Measurements from ENCODE around the gene PTPN1. TPM values are rescaled to one million over a fixed set of nuclear protein-coding genes. Genes with fewer than 3 reads are reported as not detected.

The PTPN1 gene
- total and polyA plus RNA-seq, 10 of the 15 experiments (the other 5 are each of a cell fraction or from before 2014, with no cell fraction given): 15.9 to 74.7 (median 43.9) TPM

DNA sequence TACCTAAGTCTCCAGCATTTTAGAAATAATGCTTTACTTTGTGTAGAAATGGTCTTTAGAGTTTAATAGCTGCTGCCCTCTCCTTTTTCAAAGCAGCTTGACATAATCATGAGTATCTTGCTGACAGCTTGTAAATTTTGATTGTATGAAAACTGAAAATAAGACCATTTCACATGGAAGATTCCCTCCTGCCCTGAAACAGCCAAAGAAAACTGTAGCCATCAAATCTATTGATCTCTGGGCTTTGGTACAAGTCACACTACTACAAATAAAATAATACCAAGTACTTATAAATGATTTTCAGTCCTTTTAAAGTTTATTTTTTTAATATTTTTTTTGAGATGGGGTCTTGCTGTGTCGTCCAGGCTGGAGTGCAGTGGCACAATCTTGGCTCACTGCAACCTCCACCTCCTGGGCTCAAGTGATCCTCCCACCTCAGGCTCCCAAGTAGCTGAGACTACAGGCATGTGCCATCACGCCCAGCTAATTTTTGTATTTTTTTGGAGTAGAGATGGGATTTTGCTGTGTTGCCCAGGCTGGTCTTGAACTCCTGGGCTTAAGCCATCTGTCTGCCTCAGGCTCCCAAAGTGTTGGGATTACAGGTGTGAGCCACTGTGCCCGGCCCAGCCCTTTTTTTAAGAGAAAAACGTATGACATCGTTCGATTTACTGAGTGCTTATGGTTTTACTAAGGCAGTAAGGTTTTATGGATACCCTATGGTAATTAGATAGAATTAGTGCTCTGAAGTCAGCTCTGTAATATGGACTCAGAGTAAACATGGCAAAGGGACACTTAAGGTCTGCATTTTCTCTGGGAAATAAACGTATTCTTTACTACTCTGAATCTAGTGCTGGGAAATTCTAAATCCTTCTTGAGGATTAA, 7.0 kb downstream of the PTPN1 start (continued):
- TF ChIP-seq IRF4 (IDR thresholded peaks at IDR 0.05; ENCODE audit: low read depth, low read length) (no peak), MTA2 (IDR thresholded peaks at IDR 0.05; ENCODE audit: low read depth) (no peak), LARP7 (IDR thresholded peaks at IDR 0.05) (no peak), MXI1 (IDR thresholded peaks at IDR 0.05; ENCODE audit: low read depth, low read length) (no peak), PAX5 (IDR thresholded peaks at IDR 0.05; ENCODE audit: borderline replicate concordance, low read depth, low read length) (no peak), HCFC1 (IDR thresholded peaks at IDR 0.05; ENCODE audit: low read length) (no peak), SPI1 (IDR thresholded peaks at IDR 0.05; ENCODE audit: borderline replicate concordance, insufficient read depth, low read depth, low read length) (no peak), ZNF24 (IDR thresholded peaks at IDR 0.05) (0 out of 2 replicates have a peak, but pooled peaks have one; percentile 15), CEBPB (IDR thresholded peaks at IDR 0.05; ENCODE audit: borderline replicate concordance in 1 of 2, low read depth in 2 of 2, low read length in 2 of 2) (no peak)

DNA sequence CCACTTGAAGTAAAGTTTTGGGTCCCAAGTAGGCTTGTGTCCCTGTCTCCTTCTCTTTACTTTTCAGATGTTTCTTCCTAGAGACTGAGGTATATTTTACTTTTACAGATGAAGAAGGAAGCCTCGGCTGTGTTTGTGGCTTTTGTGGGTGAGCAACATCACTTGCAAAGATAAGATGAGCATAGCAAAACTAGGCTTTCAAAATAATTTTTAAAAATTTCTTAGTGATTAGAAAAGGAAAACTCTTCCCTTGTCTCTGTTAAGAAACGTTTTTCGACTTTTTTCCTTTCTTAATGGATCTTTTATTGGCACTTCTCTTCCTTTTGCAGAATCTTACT, 7.6 kb downstream of the PTPN1 start:
- ChIA-PET SMC1A (ENCODE audit: uncharacterized antibody, unreplicated experiment) (interaction anchor here (73.1 to 95.1 kb wide), 2 partner anchors 9 to 28 kb away, joined by 2799 read pairs; partner anchors contain the start of gene PTPN1), POLR2A (interaction anchor here (0.7 to 3.6 kb wide), 7 partner anchors 8 to 60 kb away, joined by 3 to 16 read pairs (median 5); no protein-coding TSS in a partner anchor), RAD21 (ENCODE audit: unreplicated experiment) (interaction anchor here (0.6 to 12.9 kb wide), 9 partner anchors 9 to 52 kb away, joined by 3 to 167 read pairs (median 6); no protein-coding TSS in a partner anchor), CTCF (interaction anchor here (0.8 to 10.7 kb wide), 11 partner anchors 9 to 55 kb away, joined by 3 to 116 read pairs (median 5); no protein-coding TSS in a partner anchor)
- 2% methylated on average over 3 of the region's 3 CpGs for WGBS (ENCODE audit: insufficient coverage, insufficient replicate concordance, low lambda C conversion rate, missing lambda C conversion rate)
- H3K79me2 ChIP-seq (ENCODE audit: control insufficient read depth, insufficient read depth, low read length): peaks cover 98% of the 10 kb centered on the region
- no peak overlapping the region for H2AFZ ChIP-seq (ENCODE audit: control insufficient read depth, low read depth, low read length)
- no peaks in the 10 kb centered on the region for H3K27me3 ChIP-seq (replicated peaks in 1 of 2; ENCODE audit: control insufficient read depth in 2 of 2, insufficient read depth in 2 of 2, low read length in 1 of 2)
- intact Hi-C loops (cut with micrococcal nuclease; ENCODE audit: unreplicated experiment): loop anchor here (2.0 kb wide), 1 partner anchor 23 kb away; no protein-coding TSS in a partner anchor
- in situ Hi-C loops (cut with MboI): loop anchor here (10.0 to 25.0 kb wide), 2 partner anchors 287 to 830 kb away; no protein-coding TSS in a partner anchor
- DNase-seq (ENCODE audit: low read depth, low spot score) (no peak), FAIRE-seq (no peak), ATAC-seq (no peak)
- H3K4me2 ChIP-seq (ENCODE audit: control insufficient read depth, insufficient read depth): peak overlapping the region; percentile 63
- no peaks in the 10 kb centered on the region for H4K20me1 ChIP-seq (ENCODE audit: control insufficient read depth, insufficient read depth)
- no TSS peak for BruUV-seq (replicated peaks)
- H3K9me3 ChIP-seq (replicated peaks; ENCODE audit: control insufficient read depth, insufficient read depth, low read length): no peaks in the 10 kb centered on the region
- H3K36me3 ChIP-seq (ENCODE audit: control insufficient read depth in 2 of 2, insufficient read depth in 2 of 2, low read length in 1 of 2): peaks cover 0 to 6% of the 10 kb centered on the region in 2 experiments; a peak in 2 of 4 replicates
- H3K9ac ChIP-seq (ENCODE audit: control insufficient read depth, insufficient read depth, low read length): peak overlapping the region; percentile 81
- peaks cover 54% of the 10 kb centered on the region for H3K4me1 ChIP-seq (ENCODE audit: control insufficient read depth, insufficient read depth, low read length)
- TF ChIP-seq MTA3 (IDR thresholded peaks at IDR 0.05; ENCODE audit: borderline replicate concordance, low read length): 0 out of 2 replicates have a peak, but pooled peaks have one; percentile 30
- 0 out of 2 replicates have a peak, but pooled peaks have one; percentile 35 for TF ChIP-seq MXI1 (IDR thresholded peaks at IDR 0.05; ENCODE audit: low read depth, low read length)
- TF ChIP-seq, protein P1, sequence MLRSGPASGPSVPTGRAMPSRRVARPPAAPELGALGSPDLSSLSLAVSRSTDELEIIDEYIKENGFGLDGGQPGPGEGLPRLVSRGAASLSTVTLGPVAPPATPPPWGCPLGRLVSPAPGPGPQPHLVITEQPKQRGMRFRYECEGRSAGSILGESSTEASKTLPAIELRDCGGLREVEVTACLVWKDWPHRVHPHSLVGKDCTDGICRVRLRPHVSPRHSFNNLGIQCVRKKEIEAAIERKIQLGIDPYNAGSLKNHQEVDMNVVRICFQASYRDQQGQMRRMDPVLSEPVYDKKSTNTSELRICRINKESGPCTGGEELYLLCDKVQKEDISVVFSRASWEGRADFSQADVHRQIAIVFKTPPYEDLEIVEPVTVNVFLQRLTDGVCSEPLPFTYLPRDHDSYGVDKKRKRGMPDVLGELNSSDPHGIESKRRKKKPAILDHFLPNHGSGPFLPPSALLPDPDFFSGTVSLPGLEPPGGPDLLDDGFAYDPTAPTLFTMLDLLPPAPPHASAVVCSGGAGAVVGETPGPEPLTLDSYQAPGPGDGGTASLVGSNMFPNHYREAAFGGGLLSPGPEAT (IDR thresholded peaks at IDR 0.05; ENCODE audit: low read depth): no peak
- peak; percentile 77 for TF ChIP-seq RUNX3 (IDR thresholded peaks at IDR 0.05; ENCODE audit: low read length)
- H3K27ac ChIP-seq (ENCODE audit: control insufficient read depth, insufficient read depth): peak overlapping the region; percentile 98
- H3K4me3 ChIP-seq: peak overlapping the region; percentile 100

Data from GM12878 (cell line).